Thymus (tissue), 11 donors: ENCODE results near the gene NLRP5. TPM values are rescaled to one million over a fixed set of nuclear protein-coding genes. Genes with fewer than 3 reads are reported as not detected.

Experiments used
- DNase-seq, 9 donors: peaks; one replicate each; pipeline ENCODE4 v3.0.0-alpha.2; 2013; ENCODE audit warnings: low spot score in 9 of 9, low read depth in 6 of 9, missing footprints in 1 of 9
- H3K27ac ChIP-seq, 2 donors: one replicate each; pipeline ENCODE4 v1.5.1; 2013; ENCODE audit warnings: control low read depth in 1 of 2, low read depth in 1 of 2, low read length in 1 of 2, mild to moderate bottlenecking in 1 of 2, moderate library complexity in 1 of 2
- H3K27me3 ChIP-seq, 2 donors: one replicate each; pipeline ENCODE4 v1.5.1; 2013; ENCODE audit warnings: low read length in 1 of 2; ENCODE audit not compliant: control insufficient read depth in 2 of 2, insufficient read depth in 1 of 2
- H3K36me3 ChIP-seq, 2 donors: one replicate each; pipeline ENCODE4 v1.5.1; 2013; ENCODE audit warnings: low read length in 1 of 2, mild to moderate bottlenecking in 1 of 2, moderate library complexity in 1 of 2; ENCODE audit not compliant: control insufficient read depth in 2 of 2, insufficient read depth in 2 of 2
- H3K4me1 ChIP-seq, 2 donors: one replicate each; pipeline ENCODE4 v1.5.1; 2013; ENCODE audit warnings: low read length in 2 of 2; ENCODE audit not compliant: control insufficient read depth in 2 of 2, insufficient read depth in 2 of 2
- H3K4me3 ChIP-seq, 2 donors: one replicate each; pipeline ENCODE4 v1.5.1; 2013; ENCODE audit warnings: low read length in 2 of 2, control low read depth in 1 of 2, mild to moderate bottlenecking in 1 of 2
- H3K9me3 ChIP-seq, 2 donors: one replicate each; pipeline ENCODE4 v1.5.1; 2013; ENCODE audit warnings: low read length in 1 of 2, mild to moderate bottlenecking in 1 of 2; ENCODE audit not compliant: control insufficient read depth in 2 of 2, insufficient read depth in 1 of 2
- WGBS: extraction: QIAGEN DNeasy Blood & Tissue Kit; methylation state at CpG from one replicate; pipeline ENCODE4 v1.1.7; 2013; 5-methylcytosine and 5-hydroxymethylcytosine counted together
- polyA plus RNA-seq: library from polyadenylated mRNA; stranded (reverse); fragments of 200-250 nt; gene quantifications from one replicate; pipeline ENCODE4 v1.2.3, GENCODE V29; 2013
- total RNA-seq: library from RNA; stranded (reverse); fragments of 120-200 nt; gene quantifications from one replicate; pipeline ENCODE4 v1.2.4, GENCODE V29; 2013
- donor health status: healthy.

The NLRP5 gene
- total and polyA plus RNA-seq, 2 donors = 0.02 TPM; not detected in 1

- no peak for DNase-seq
- Histone ChIP-seq H3K4me1 (peaks cover 0 to 8% of the 10 kb centered on the region in 2 donors), H3K36me3 (peaks cover 4 to 37% of the 10 kb centered on the region in 2 donors), H3K27ac (no peak overlapping the region), H3K27me3 (peaks cover 0 to 15% of the 10 kb centered on the region in 2 donors), H3K9me3 (no peaks in the 10 kb centered on the region), H3K4me3 (no peak overlapping the region)
- 91% methylated on average over 18 of the region's 18 CpGs for WGBS
Measured at GRCh38 chr19:56084835-56085536, 98.4 kb downstream of the NLRP5 start.

- H3K27ac ChIP-seq = no peak overlapping the region
- no peak for DNase-seq
- no peak overlapping the region for H3K4me3 ChIP-seq
- peaks cover 4 to 38% of the 10 kb centered on the region in 2 donors for H3K36me3 ChIP-seq
- H3K27me3 ChIP-seq = peaks cover 0 to 13% of the 10 kb centered on the region in 2 donors
- WGBS = 97% methylated on average over 10 of the region's 10 CpGs
- H3K9me3 ChIP-seq = no peaks in the 10 kb centered on the region
- H3K4me1 ChIP-seq = peaks cover 0 to 6% of the 10 kb centered on the region in 2 donors
Measured at GRCh38 chr19:56085571-56086275, 99.1 kb downstream of the NLRP5 start.

- Histone ChIP-seq H3K4me3 (no peak overlapping the region), H3K4me1 (no peaks in the 10 kb centered on the region), H3K9me3 (no peaks in the 10 kb centered on the region), H3K27ac (no peak overlapping the region), H3K27me3 (peaks cover 0 to 2% of the 10 kb centered on the region in 2 donors), H3K36me3 (peaks cover 4 to 43% of the 10 kb centered on the region in 2 donors)
- DNase-seq = no peak
- WGBS = 92% methylated on average over 49 of the region's 49 CpGs
Measured at GRCh38 chr19:56086671-56087430, 100.3 kb downstream of the NLRP5 start.

GRCh38 chr19:56087647-56088496, 101.3 kb downstream of the NLRP5 start:
- Histone ChIP-seq H3K4me1 (no peaks in the 10 kb centered on the region), H3K9me3 (peaks cover 0 to 9% of the 10 kb centered on the region in 2 donors), H3K27me3 (no peaks in the 10 kb centered on the region), H3K36me3 (peaks cover 4 to 43% of the 10 kb centered on the region in 2 donors), H3K4me3 (no peak overlapping the region), H3K27ac (no peak overlapping the region)
- DNase-seq = no peak
- 95% methylated on average over 104 of the region's 104 CpGs for WGBS

- no peaks in the 10 kb centered on the region for H3K4me1 ChIP-seq
- no peak overlapping the region for H3K27ac ChIP-seq
- no peaks in the 10 kb centered on the region for H3K27me3 ChIP-seq
- no peak for DNase-seq
- WGBS = 99% methylated on average over 66 of the region's 66 CpGs
- H3K4me3 ChIP-seq = no peak overlapping the region
- H3K36me3 ChIP-seq = peaks cover 8 to 43% of the 10 kb centered on the region in 2 donors
- H3K9me3 ChIP-seq = peaks cover 0 to 16% of the 10 kb centered on the region in 2 donors
Measured at GRCh38 chr19:56088497-56089215, 102.1 kb downstream of the NLRP5 start.

GRCh38 chr19:56089344-56089743, 102.8 kb downstream of the NLRP5 start:
- H3K27ac ChIP-seq = no peak overlapping the region
- H3K4me3 ChIP-seq = no peak overlapping the region
- H3K27me3 ChIP-seq = no peaks in the 10 kb centered on the region
- H3K4me1 ChIP-seq = no peaks in the 10 kb centered on the region
- H3K36me3 ChIP-seq = peaks cover 8 to 43% of the 10 kb centered on the region in 2 donors
- no peak for DNase-seq
- 88% methylated on average over 14 of the region's 14 CpGs for WGBS
- peaks cover 0 to 16% of the 10 kb centered on the region in 2 donors for H3K9me3 ChIP-seq

- DNase-seq = no peak
- no peaks in the 10 kb centered on the region for H3K4me1 ChIP-seq
- peak overlapping the region in 1 of 2 donors; percentile 17 for H3K27ac ChIP-seq
- peaks cover 8 to 46% of the 10 kb centered on the region in 2 donors for H3K36me3 ChIP-seq
- H3K9me3 ChIP-seq = peaks cover 0 to 16% of the 10 kb centered on the region in 2 donors
- no peaks in the 10 kb centered on the region for H3K27me3 ChIP-seq
- 97% methylated on average over 10 of the region's 10 CpGs for WGBS
- H3K4me3 ChIP-seq = no peak overlapping the region
Measured at GRCh38 chr19:56091066-56091490, 104.5 kb downstream of the NLRP5 start.
